MM.1S (cell line): ENCODE measurements around the gene DEPDC1B.

Experiments used
- DNase-seq: peaks from one replicate; pipeline ENCODE4 v3.0.0-alpha.2; 2015
- H2AFZ ChIP-seq: fragments of 300-600 bp; sonication (generic); 2 replicates; pipeline ENCODE4 v1.6.0; 2016; ENCODE audit warnings: antibody characterized with exemption, low read length
- H3F3A ChIP-seq: fragments of 300-600 bp; sonication (generic); 2 replicates; pipeline ENCODE4 v1.6.1; 2016; ENCODE audit warnings: mild to moderate bottlenecking, antibody characterized with exemption, low read length, moderate library complexity, mixed read lengths; ENCODE audit not compliant: insufficient read depth
- H3K27ac ChIP-seq: fragments of 300-600 bp; sonication (generic); 2 replicates; pipeline ENCODE4 v1.5.1; 2016; ENCODE audit warnings: mild to moderate bottlenecking, low read length
- H3K27me3 ChIP-seq: fragments of 300-600 bp; sonication (generic); replicated peaks from 2 replicates; pipeline ENCODE4 v1.6.0; 2016; ENCODE audit warnings: low read length; ENCODE audit not compliant: insufficient read depth
- H3K36me3 ChIP-seq: fragments of 300-600 bp; sonication (generic); replicated peaks from 2 replicates; pipeline ENCODE4 v1.6.1; 2016; ENCODE audit warnings: mild to moderate bottlenecking, low read length, mixed read lengths; ENCODE audit not compliant: insufficient read depth
- H3K4me1 ChIP-seq: fragments of 300-600 bp; sonication (generic); 2 replicates; pipeline ENCODE4 v1.6.1; 2016; ENCODE audit warnings: low read length, mixed read lengths
- H3K4me2 ChIP-seq: fragments of 300-600 bp; sonication (generic); 2 replicates; pipeline ENCODE4 v1.6.0; 2016; ENCODE audit warnings: low read depth, low read length
- H3K4me3 ChIP-seq: fragments of 300-600 bp; sonication (generic); 2 replicates; pipeline ENCODE4 v1.5.1; 2016; ENCODE audit warnings: low read length, mixed read lengths
- H3K79me2 ChIP-seq: fragments of 300-600 bp; sonication (generic); 2 replicates; pipeline ENCODE4 v1.6.1; 2016; ENCODE audit warnings: mixed run types, low read length, mixed read lengths
- H3K9ac ChIP-seq: fragments of 300-600 bp; sonication (generic); 2 replicates; pipeline ENCODE4 v1.6.1; 2016; ENCODE audit warnings: low read length, mixed read lengths
- H3K9me2 ChIP-seq: fragments of 300-600 bp; sonication (generic); replicated peaks from 2 replicates; pipeline ENCODE4 v1.6.1; 2016; ENCODE audit warnings: mild to moderate bottlenecking, low read length, mixed read lengths; ENCODE audit not compliant: insufficient read depth
- H3K9me3 ChIP-seq: fragments of 300-600 bp; sonication (generic); replicated peaks from 2 replicates; pipeline ENCODE4 v1.6.1; 2016; ENCODE audit warnings: mild to moderate bottlenecking, low read length, mixed read lengths; ENCODE audit not compliant: insufficient read depth
- H4K20me1 ChIP-seq: fragments of 300-600 bp; sonication (generic); 2 replicates; pipeline ENCODE4 v1.6.1; 2016; ENCODE audit warnings: mild to moderate bottlenecking, low read length, moderate library complexity, mixed read lengths; ENCODE audit not compliant: insufficient read depth
- CTCF ChIP-seq: fragments of 300-600 bp; sonication (generic); IDR thresholded peaks from 2 replicates; pipeline ENCODE4 v1.5.1; 2016; ENCODE audit warnings: antibody characterized with exemption, low read length, mixed read lengths
- EZH2 ChIP-seq: fragments of 300-600 bp; sonication (generic); optimal IDR thresholded peaks from 2 replicates; pipeline ENCODE3; 2017; ENCODE audit warnings: low read depth, mild to moderate bottlenecking, antibody characterized with exemption, low read length, mixed read lengths
- EZH2phosphoT487 ChIP-seq: fragments of 300-600 bp; sonication (generic); IDR thresholded peaks from 2 replicates; pipeline ENCODE4 v1.6.1; 2018; ENCODE audit warnings: antibody characterized with exemption, low read length

Gene DEPDC1B

DNA sequence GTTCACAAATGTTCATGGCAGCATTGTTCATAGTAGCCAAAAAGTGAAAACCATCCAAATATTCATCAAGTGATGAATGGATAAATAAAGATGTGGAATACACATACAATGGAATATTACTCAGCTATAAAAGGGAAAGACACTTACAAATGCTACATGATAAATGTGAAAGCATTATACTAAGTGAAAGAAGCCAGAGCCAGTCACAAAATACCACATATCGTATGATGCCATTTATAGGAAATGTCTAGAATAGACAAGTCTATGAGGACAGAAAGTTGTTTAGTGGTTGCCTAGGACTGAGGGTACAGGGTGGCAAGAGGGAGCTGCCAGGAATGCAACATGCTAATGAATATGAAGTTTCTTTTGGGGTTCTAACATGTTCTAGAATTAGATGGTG is 148.7 kb downstream of the DEPDC1B start:
- no peak overlapping the region for H3K9ac ChIP-seq
- H3K4me2 ChIP-seq, result no peak overlapping the region
- H3K9me2 ChIP-seq, result no peaks in the 10 kb centered on the region
- H3K79me2 ChIP-seq, result no peaks in the 10 kb centered on the region
- H3K36me3 ChIP-seq, result no peaks in the 10 kb centered on the region
- no peaks in the 10 kb centered on the region for H3F3A ChIP-seq
- H3K4me1 ChIP-seq, result peaks cover 17% of the 10 kb centered on the region
- no peak for TF ChIP-seq EZH2
- no peak for TF ChIP-seq EZH2phosphoT487
- no peak for TF ChIP-seq CTCF
- no peak overlapping the region for H3K4me3 ChIP-seq
- no peaks in the 10 kb centered on the region for H3K9me3 ChIP-seq
- H3K27ac ChIP-seq, result no peak overlapping the region
- no peak overlapping the region for H2AFZ ChIP-seq
- H4K20me1 ChIP-seq, result no peaks in the 10 kb centered on the region
- H3K27me3 ChIP-seq, result no peaks in the 10 kb centered on the region
- DNase-seq, result no peak

- Histone ChIP-seq H3K4me2 (no peak overlapping the region), H3K9me2 (no peaks in the 10 kb centered on the region), H3K4me1 (peaks cover 17% of the 10 kb centered on the region), H3F3A (no peaks in the 10 kb centered on the region), H3K9ac (no peak overlapping the region), H4K20me1 (no peaks in the 10 kb centered on the region), H3K4me3 (no peak overlapping the region), H3K79me2 (no peaks in the 10 kb centered on the region), H3K9me3 (no peaks in the 10 kb centered on the region), H3K27ac (no peak overlapping the region), H3K36me3 (no peaks in the 10 kb centered on the region), H3K27me3 (no peaks in the 10 kb centered on the region), H2AFZ (no peak overlapping the region)
- no peak for DNase-seq
- TF ChIP-seq EZH2phosphoT487 (no peak), EZH2 (no peak), CTCF (no peak)
These were observed 149.7 kb downstream of the DEPDC1B start for GRCh38 chr5:60550311-60550710.

GRCh38 chr5:60549841-60550240 is 150.1 kb downstream of the DEPDC1B start:
- Histone ChIP-seq H3F3A (no peaks in the 10 kb centered on the region), H3K4me3 (no peak overlapping the region), H3K36me3 (no peaks in the 10 kb centered on the region), H4K20me1 (no peaks in the 10 kb centered on the region), H3K27ac (no peak overlapping the region), H3K79me2 (no peaks in the 10 kb centered on the region), H3K9ac (no peak overlapping the region), H3K4me2 (no peak overlapping the region), H3K9me2 (no peaks in the 10 kb centered on the region), H2AFZ (no peak overlapping the region), H3K27me3 (no peaks in the 10 kb centered on the region), H3K9me3 (no peaks in the 10 kb centered on the region), H3K4me1 (peaks cover 17% of the 10 kb centered on the region)
- TF ChIP-seq CTCF (no peak), EZH2 (no peak), EZH2phosphoT487 (no peak)
- DNase-seq, result no peak
